K562 (cell line): ENCODE results near the gene TWSG1.

Experiments used
- EP300 ChIP-seq: IDR thresholded peaks from 2 replicates; pipeline ENCODE4 v1.6.1; 2012; ENCODE audit warnings: low read length, improper control_type of control experiment
- FOS ChIP-seq: IDR thresholded peaks from 3 replicates; pipeline ENCODE4 v1.6.1; 2011; ENCODE audit not compliant: insufficient read length; ENCODE audit errors: extremely low read depth
- POLR2A ChIP-seq: fragments of 450-650 bp; conservative IDR thresholded peaks from 2 replicates; pipeline ENCODE4 v1.6.1; 2016
- POLR2AphosphoS5 ChIP-seq: IDR thresholded peaks from 2 replicates; pipeline ENCODE4 v1.6.1; 2011; ENCODE audit warnings: mild to moderate bottlenecking, low read depth, low read length, moderate library complexity; ENCODE audit not compliant: control insufficient read depth, insufficient read depth
- ZNF695 ChIP-seq: fragments of 450-650 bp; formaldehyde crosslinking; IDR thresholded peaks from 2 replicates; pipeline ENCODE4 v1.4.0; 2020; ENCODE audit warnings: mild to moderate bottlenecking, moderate library complexity
- ZNF830 ChIP-seq: fragments of 250-450 bp; sonication (Bioruptor Pico); IDR thresholded peaks from 2 replicates; pipeline ENCODE4 v1.5.0; 2021; ENCODE audit warnings: mild to moderate bottlenecking
- TF ChIP-seq, protein P1 (sequence below), 3 experiments: IDR thresholded peaks in 2 of 3; conservative IDR thresholded peaks in 1 of 3; 2 replicates each; pipeline ENCODE4 v1.5.1; 2011 to 2012; ENCODE audit warnings: low read length in 3 of 3, mild to moderate bottlenecking in 3 of 3, control low read depth in 2 of 3, improper control_type of control experiment in 1 of 3, inconsistent platforms in 1 of 3, low read depth in 1 of 3, mixed read lengths in 1 of 3, moderate library complexity in 1 of 3; ENCODE audit not compliant: insufficient read depth in 2 of 3
- TF ChIP-seq, protein P2 (sequence below), 2 experiments: fragments of 450-650 bp in 1 of 2; sonication (generic) in 1 of 2; formaldehyde crosslinking in 1 of 2; IDR thresholded peaks in 1 of 2; conservative IDR thresholded peaks in 1 of 2; 2 replicates each; pipeline versions ENCODE4 v1.6.1 to v1.8.1; 2016 to 2023; ENCODE audit warnings: mild to moderate bottlenecking in 2 of 2, moderate library complexity in 2 of 2, inconsistent platforms in 1 of 2, missing genetic modification reagents in 1 of 2

DNA sequence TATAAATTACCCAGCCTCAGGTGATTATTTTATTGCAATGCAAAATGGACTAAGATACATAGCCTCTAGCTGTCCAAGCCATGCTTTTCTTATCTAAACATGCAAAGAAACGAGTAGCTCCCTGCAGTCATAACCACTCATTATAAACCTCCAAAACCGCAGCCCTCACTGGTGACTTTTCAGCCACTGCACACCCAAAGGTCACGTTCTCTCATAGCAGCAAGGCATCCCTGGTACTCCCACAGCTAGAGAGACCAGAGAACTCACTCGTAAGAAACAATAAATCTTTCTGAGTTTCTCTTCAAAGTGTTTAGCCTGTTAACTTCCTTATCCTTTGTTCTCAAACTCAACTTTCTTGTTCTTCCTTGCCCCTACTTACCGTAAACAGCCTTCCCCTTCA is 112.3 kb downstream of the TWSG1 start:
- TF ChIP-seq FOS (no peak), POLR2A (no peak), ZNF695 (CRISPR knock-in tag) (no peak), EP300 (no peak), ZNF830 (CRISPR knock-in tag) (no peak), POLR2AphosphoS5 (no peak)
- TF ChIP-seq, protein P1, sequence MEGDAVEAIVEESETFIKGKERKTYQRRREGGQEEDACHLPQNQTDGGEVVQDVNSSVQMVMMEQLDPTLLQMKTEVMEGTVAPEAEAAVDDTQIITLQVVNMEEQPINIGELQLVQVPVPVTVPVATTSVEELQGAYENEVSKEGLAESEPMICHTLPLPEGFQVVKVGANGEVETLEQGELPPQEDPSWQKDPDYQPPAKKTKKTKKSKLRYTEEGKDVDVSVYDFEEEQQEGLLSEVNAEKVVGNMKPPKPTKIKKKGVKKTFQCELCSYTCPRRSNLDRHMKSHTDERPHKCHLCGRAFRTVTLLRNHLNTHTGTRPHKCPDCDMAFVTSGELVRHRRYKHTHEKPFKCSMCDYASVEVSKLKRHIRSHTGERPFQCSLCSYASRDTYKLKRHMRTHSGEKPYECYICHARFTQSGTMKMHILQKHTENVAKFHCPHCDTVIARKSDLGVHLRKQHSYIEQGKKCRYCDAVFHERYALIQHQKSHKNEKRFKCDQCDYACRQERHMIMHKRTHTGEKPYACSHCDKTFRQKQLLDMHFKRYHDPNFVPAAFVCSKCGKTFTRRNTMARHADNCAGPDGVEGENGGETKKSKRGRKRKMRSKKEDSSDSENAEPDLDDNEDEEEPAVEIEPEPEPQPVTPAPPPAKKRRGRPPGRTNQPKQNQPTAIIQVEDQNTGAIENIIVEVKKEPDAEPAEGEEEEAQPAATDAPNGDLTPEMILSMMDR (IDR thresholded peaks at IDR 0.05 in 2 of 3, conservative IDR thresholded peaks at IDR 0.05 in 1 of 3; ENCODE audit: insufficient read depth in 2 of 3, low read depth in 1 of 3, low read length in 3 of 3), result no peak
- TF ChIP-seq, protein P2, sequence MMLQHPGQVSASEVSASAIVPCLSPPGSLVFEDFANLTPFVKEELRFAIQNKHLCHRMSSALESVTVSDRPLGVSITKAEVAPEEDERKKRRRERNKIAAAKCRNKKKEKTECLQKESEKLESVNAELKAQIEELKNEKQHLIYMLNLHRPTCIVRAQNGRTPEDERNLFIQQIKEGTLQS (IDR thresholded peaks at IDR 0.05), result no peak
- TF ChIP-seq, protein P2 (CRISPR knock-in tag; conservative IDR thresholded peaks at IDR 0.05), result no peak
